Endodermal cell (in vitro differentiated cells): ENCODE data around the gene ZHX3. TPM values are rescaled to one million over a fixed set of nuclear protein-coding genes. Genes with fewer than 3 reads are reported as not detected.
"Not testable (repeated sequence)": the region's sequence is repeated elsewhere in the genome, so short reads cannot be mapped to it uniquely, and the experiment has no call there.

Source experiments
- DNase-seq: peaks from one replicate; pipeline ENCODE4 v3.0.0-alpha.2; 2017
- H3K27ac ChIP-seq: 2 replicates; pipeline ENCODE4 v1.5.1; 2013; ENCODE audit warnings: mild to moderate bottlenecking, low read depth, low read length, moderate library complexity
- H3K27me3 ChIP-seq: 2 replicates; pipeline ENCODE4 v1.6.1; 2013; ENCODE audit warnings: mild to moderate bottlenecking, low read length, moderate library complexity; ENCODE audit not compliant: insufficient read depth, control insufficient read depth, poor library complexity, severe bottlenecking
- H3K36me3 ChIP-seq: 2 replicates; pipeline ENCODE4 v1.7.0; 2013; ENCODE audit warnings: mild to moderate bottlenecking, low read length, moderate library complexity; ENCODE audit not compliant: control insufficient read depth, insufficient read depth
- H3K4me1 ChIP-seq: one replicate; pipeline ENCODE4 v1.7.0; 2013; ENCODE audit warnings: low read length; ENCODE audit not compliant: control insufficient read depth, insufficient read depth
- H3K4me3 ChIP-seq: 2 replicates; pipeline ENCODE4 v1.5.1; 2013; ENCODE audit warnings: mild to moderate bottlenecking, low read length, moderate library complexity
- H3K9ac ChIP-seq: 2 replicates; pipeline ENCODE4 v1.6.1; 2013; ENCODE audit warnings: mild to moderate bottlenecking, low read length, moderate library complexity; ENCODE audit not compliant: poor library complexity, severe bottlenecking; ENCODE audit errors: extremely low read depth
- H3K9me3 ChIP-seq: 2 replicates; pipeline ENCODE4 v1.6.1; 2013; ENCODE audit warnings: mild to moderate bottlenecking, low read length, moderate library complexity; ENCODE audit not compliant: control insufficient read depth
- H3K27ac Mint-ChIP-seq: 2 replicates; pipeline ENCODE4 v1.8.0; 2020; ENCODE audit warnings: mixed read lengths
- H3K27me3 Mint-ChIP-seq: 2 replicates; pipeline ENCODE4 v1.8.0; 2021; ENCODE audit warnings: mild to moderate bottlenecking, mixed read lengths; ENCODE audit not compliant: insufficient read depth
- H3K36me3 Mint-ChIP-seq: 2 replicates; pipeline ENCODE4 v1.8.0; 2020; ENCODE audit warnings: low read depth, mixed read lengths
- H3K4me1 Mint-ChIP-seq: 2 replicates; pipeline ENCODE4 v1.8.0; 2020; ENCODE audit warnings: mixed read lengths
- H3K4me3 Mint-ChIP-seq: 2 replicates; pipeline ENCODE4 v1.8.0; 2020; ENCODE audit warnings: mild to moderate bottlenecking, moderate library complexity, mixed read lengths
- H3K9me3 Mint-ChIP-seq: 2 replicates; pipeline ENCODE4 v1.8.0; 2020; ENCODE audit warnings: mild to moderate bottlenecking, mixed read lengths
- CTCF ChIP-seq: fragments of 200-600 bp; sonication (generic); conservative IDR thresholded peaks from 2 replicates; pipeline ENCODE4 v1.5.0; 2021; ENCODE audit warnings: antibody characterized with exemption, mild to moderate bottlenecking
- WGBS, 2 experiments: methylation state at CpG; one replicate each; pipeline versions ENCODE4 v1.1.5 to v1.1.7; 2013; ENCODE audit warnings: missing lambda C conversion rate in 2 of 2, mixed read lengths in 1 of 2; ENCODE audit not compliant: insufficient coverage in 1 of 2, insufficient read length in 1 of 2; 5-methylcytosine and 5-hydroxymethylcytosine counted together
- total RNA-seq, 2 donors: library from RNA; stranded (reverse); fragmentation: NEBNext Ultra II Directional in 1 of 2; extraction: Animal tissue kit (Norgen Biotek cat#: 25700) in 1 of 2; gene quantifications; 2 replicates in 1 of 2; 3 replicates in 1 of 2; pipeline ENCODE4 v1.2.1, GENCODE V29; 2021

The ZHX3 gene
- total RNA-seq, 2 donors from 2014 or later = 5.4 to 5.5 TPM

- Mint-ChIP-seq H3K27ac (no peak overlapping the region), H3K4me1 (peaks cover 7% of the 10 kb centered on the region), H3K36me3 (no peaks in the 10 kb centered on the region), H3K4me3 (no peak overlapping the region), H3K9me3 (no peaks in the 10 kb centered on the region), H3K27me3 (peaks cover 3% of the 10 kb centered on the region)
- H3K4me1 ChIP-seq = no peaks in the 10 kb centered on the region
- no peak overlapping the region for H3K9ac ChIP-seq
- H3K27ac ChIP-seq = no peak overlapping the region
- no peak for TF ChIP-seq CTCF
- no peaks in the 10 kb centered on the region for H3K36me3 ChIP-seq
- no peaks in the 10 kb centered on the region for H3K27me3 ChIP-seq
- H3K9me3 ChIP-seq = no peaks in the 10 kb centered on the region
- DNase-seq = no peak
- H3K4me3 ChIP-seq = no peak overlapping the region
- 78% methylated on average over 2 of the region's 2 CpGs; no CpG with 5 or more reads in 1 of the 2 experiments for WGBS, 2 experiments
Measured at GRCh38 chr20:41242807-41243206, 74.7 kb downstream of the ZHX3 start.

DNA sequence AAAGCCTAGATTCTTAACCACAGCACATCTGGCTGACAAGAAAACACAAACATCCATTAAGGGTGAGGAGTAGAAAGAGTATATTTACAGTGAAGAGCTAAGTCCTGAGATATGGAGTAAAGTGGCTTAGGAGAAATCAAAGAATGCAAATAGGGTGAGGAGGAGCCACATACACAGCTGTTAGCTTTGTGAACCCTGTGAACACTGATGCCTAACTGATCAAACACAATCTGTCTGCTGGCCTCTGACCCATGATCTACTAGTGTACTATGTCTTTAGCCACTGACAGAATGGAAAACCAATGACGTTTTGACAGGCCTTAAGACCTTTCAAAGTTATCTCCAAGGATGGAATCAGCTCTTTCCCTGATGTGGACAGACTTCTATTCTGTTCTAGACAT lies 75.2 kb downstream of the ZHX3 start:
- no peaks in the 10 kb centered on the region for H3K36me3 Mint-ChIP-seq
- no peak for DNase-seq
- no peak for TF ChIP-seq CTCF
- no peak overlapping the region for H3K27ac Mint-ChIP-seq
- Histone ChIP-seq H3K4me1 (no peaks in the 10 kb centered on the region), H3K27ac (no peak overlapping the region), H3K9ac (no peak overlapping the region), H3K36me3 (no peaks in the 10 kb centered on the region), H3K4me3 (no peak overlapping the region), H3K27me3 (no peaks in the 10 kb centered on the region), H3K9me3 (no peaks in the 10 kb centered on the region)
- WGBS, 2 experiments = 90 to 100% methylated on average over 1 of the region's 1 CpG
- peaks cover 7% of the 10 kb centered on the region for H3K4me1 Mint-ChIP-seq
- H3K9me3 Mint-ChIP-seq = no peaks in the 10 kb centered on the region
- H3K27me3 Mint-ChIP-seq = no peaks in the 10 kb centered on the region
- H3K4me3 Mint-ChIP-seq = no peak overlapping the region

DNA sequence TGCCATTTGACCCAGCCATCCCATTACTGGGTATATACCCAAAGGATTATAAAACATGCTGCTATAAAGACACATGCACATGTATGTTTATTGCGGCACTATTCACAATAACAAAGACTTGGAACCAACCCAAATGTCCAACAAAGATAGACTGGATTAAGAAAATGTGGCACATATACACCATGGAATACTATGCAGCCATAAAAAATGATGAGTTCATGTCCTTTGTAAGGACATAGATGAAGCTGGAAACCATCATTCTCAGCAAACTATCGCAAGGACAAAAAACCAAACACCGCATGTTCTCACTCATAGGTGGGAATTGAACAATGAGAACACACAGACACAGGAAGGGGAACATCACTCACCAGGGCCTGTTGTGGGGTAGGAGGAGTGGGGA lies 80.3 kb downstream of the ZHX3 start:
- not testable (repeated sequence) for H3K27me3 ChIP-seq, DNase-seq, H3K36me3 ChIP-seq, H3K9me3 ChIP-seq, H3K27me3 Mint-ChIP-seq, H3K4me3 Mint-ChIP-seq, H3K27ac Mint-ChIP-seq, H3K9me3 Mint-ChIP-seq, H3K4me3 ChIP-seq, H3K4me1 Mint-ChIP-seq, H3K36me3 Mint-ChIP-seq, H3K4me1 ChIP-seq, H3K9ac ChIP-seq, H3K27ac ChIP-seq
- 100% methylated on average over 1 of the region's 3 CpGs; no CpG with 5 or more reads in 1 of the 2 experiments for WGBS, 2 experiments

GRCh38 chr20:41236818-41237217 lies 80.7 kb downstream of the ZHX3 start:
- not testable (repeated sequence) for H3K36me3 Mint-ChIP-seq, H3K27ac ChIP-seq, H3K4me1 Mint-ChIP-seq, H3K27ac Mint-ChIP-seq, H3K9ac ChIP-seq, H3K27me3 Mint-ChIP-seq, H3K4me3 ChIP-seq, DNase-seq, H3K36me3 ChIP-seq, H3K4me1 ChIP-seq, H3K4me3 Mint-ChIP-seq, H3K9me3 ChIP-seq, H3K27me3 ChIP-seq, H3K9me3 Mint-ChIP-seq
- no CpG with 5 or more reads among the region's 1 CpG for WGBS, 2 experiments
